ENCODE results near the gene EXOC3L4. TPM values are rescaled to one million over a fixed set of nuclear protein-coding genes. Genes with fewer than 3 reads are reported as not detected.

Gene EXOC3L4
- total RNA-seq, 6 experiments from 2014 or later, result 0.45 TPM; not detected in 5

DNA sequence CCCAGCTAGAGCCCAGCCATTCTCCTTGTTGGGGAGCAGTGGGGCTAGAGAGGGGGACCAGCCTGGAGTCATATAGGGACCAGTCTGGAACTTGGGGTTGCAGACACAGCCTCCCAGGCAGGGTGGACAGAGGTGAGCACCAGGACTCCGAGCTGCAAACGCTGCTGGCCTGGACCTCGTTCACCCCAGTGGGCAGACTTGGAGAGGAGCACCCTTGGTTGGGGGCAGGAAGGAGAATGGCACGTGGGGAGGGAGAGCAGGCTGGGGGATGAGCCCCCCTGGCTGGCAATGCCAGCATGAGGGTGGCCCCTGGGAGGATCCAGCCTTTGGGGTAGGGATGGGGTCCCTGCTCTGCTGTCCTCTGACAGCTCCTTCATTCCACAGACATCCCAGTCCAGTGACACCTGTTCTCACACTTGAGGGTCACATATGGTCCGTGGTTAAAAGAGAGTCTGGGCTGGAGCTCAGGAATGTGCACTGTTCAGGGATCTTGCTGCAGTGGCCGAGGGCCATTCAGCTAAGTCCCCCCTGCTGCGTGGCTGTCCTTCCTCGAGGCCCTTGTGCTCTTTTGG lies 7.7 kb upstream of the EXOC3L4 start:
- no peaks in the 10 kb centered on the region for H3K4me1 Mint-ChIP-seq (ENCODE audit: low read depth)
- no peaks in the 10 kb centered on the region for H3K36me3 Mint-ChIP-seq (ENCODE audit: low read depth)
- no peak for TF ChIP-seq CTCF (IDR thresholded peaks at IDR 0.05)
- H3K4me3 Mint-ChIP-seq, result no peak overlapping the region
- peaks cover 14% of the 10 kb centered on the region for H3K27me3 Mint-ChIP-seq (ENCODE audit: insufficient read depth)
- DNase-seq, result no peak
- H3K27ac Mint-ChIP-seq, result no peak overlapping the region
- no peaks in the 10 kb centered on the region for H3K9me3 Mint-ChIP-seq

GRCh38 chr14:103087343-103087835 lies 7.1 kb upstream of the EXOC3L4 start:
- peaks cover 14% of the 10 kb centered on the region for H3K27me3 Mint-ChIP-seq (ENCODE audit: insufficient read depth)
- H3K4me1 Mint-ChIP-seq (ENCODE audit: low read depth), result no peaks in the 10 kb centered on the region
- no peak for TF ChIP-seq CTCF (IDR thresholded peaks at IDR 0.05)
- no peak overlapping the region for H3K4me3 Mint-ChIP-seq
- no peaks in the 10 kb centered on the region for H3K36me3 Mint-ChIP-seq (ENCODE audit: low read depth)
- H3K9me3 Mint-ChIP-seq, result no peaks in the 10 kb centered on the region
- no peak overlapping the region for H3K27ac Mint-ChIP-seq
- DNase-seq, result no peak

- H3K4me1 Mint-ChIP-seq (ENCODE audit: low read depth), result no peaks in the 10 kb centered on the region
- H3K36me3 Mint-ChIP-seq (ENCODE audit: low read depth), result no peaks in the 10 kb centered on the region
- H3K27ac Mint-ChIP-seq, result no peak overlapping the region
- no peak overlapping the region for H3K4me3 Mint-ChIP-seq
- no peaks in the 10 kb centered on the region for H3K9me3 Mint-ChIP-seq
- peaks cover 14% of the 10 kb centered on the region for H3K27me3 Mint-ChIP-seq (ENCODE audit: insufficient read depth)
- no peak for DNase-seq
- no peak for TF ChIP-seq CTCF (IDR thresholded peaks at IDR 0.05)
Measured at GRCh38 chr14:103088921-103089320, 5.6 kb upstream of the EXOC3L4 start.

DNA sequence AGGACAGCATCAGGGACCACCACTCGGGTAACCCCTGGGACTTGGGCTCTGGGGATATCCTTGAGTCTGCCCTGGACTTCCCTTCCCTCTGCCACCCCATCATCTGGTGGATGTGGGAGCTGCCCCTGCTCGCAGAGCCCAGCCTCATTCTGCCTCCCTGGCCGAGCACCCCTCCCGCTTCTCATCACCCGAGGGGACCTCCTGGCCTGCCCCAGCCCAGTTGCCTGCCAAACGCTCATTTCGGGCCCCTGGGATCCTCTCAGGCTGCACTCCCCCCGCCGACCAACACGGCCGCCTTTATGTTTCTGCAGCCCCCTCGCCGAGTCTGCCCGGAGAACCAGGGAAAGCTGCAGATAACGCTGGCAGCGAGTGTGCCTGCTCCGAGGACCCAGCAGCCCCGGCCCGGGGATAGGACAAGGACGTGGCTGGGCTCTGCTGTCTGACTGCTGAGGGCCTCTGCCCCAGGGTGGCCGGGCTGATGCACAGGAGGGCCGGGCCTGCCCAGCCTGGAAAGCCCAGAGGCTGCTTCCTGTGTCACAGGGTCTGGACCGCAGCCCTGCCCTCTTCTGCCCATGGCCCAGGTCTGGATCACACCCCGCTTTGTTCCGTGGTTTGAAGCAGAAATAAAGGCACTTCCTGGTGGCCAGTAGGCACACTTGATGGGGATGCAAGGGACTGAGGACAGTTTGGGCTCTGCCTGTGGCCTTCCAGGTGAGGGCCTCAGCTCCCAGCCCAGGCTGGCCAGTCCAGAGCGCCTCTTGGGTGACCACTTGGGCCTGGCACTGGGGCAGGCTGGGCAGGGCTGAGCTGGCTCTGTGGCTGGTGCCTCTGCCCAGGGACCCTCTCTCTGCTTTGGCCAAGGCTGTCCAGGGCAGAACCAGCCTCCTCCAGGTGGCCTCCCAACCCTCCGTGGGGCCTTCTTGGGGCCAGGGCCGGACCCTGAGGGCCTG lies 4.9 kb upstream of the EXOC3L4 start:
- no peak overlapping the region for H3K27ac Mint-ChIP-seq
- H3K36me3 Mint-ChIP-seq (ENCODE audit: low read depth), result no peaks in the 10 kb centered on the region
- H3K4me1 Mint-ChIP-seq (ENCODE audit: low read depth), result no peaks in the 10 kb centered on the region
- no peaks in the 10 kb centered on the region for H3K9me3 Mint-ChIP-seq
- no peak for TF ChIP-seq CTCF (IDR thresholded peaks at IDR 0.05)
- H3K27me3 Mint-ChIP-seq (ENCODE audit: insufficient read depth), result peaks cover 10% of the 10 kb centered on the region
- DNase-seq, result no peak
- no peak overlapping the region for H3K4me3 Mint-ChIP-seq

DNA sequence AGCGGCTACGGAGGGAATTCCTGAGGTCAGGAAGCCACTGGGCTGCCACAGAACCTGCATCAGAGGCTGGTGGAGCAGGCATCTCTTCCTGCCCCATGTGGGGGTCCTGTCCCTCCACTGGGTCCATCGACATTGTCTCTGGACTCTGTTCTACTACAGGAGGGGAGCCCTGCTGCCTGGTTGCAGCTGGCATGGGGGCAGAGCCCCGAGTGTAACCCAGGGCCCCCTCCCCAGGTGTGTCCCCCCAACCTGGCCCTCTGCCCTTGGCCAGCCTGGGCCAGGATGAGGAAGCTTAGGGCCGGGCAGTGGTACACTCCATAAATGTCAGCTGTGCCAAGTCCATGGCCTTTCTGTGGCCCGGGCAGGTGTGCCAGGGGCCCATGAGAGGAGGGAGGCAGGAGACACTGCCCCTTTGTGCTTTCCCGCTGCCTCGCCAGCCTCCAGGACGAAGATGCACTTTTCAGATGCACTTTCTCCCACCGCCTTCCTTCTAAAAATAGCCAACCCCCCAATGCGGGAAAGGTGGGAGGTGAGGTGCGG lies 4.0 kb upstream of the EXOC3L4 start:
- no peaks in the 10 kb centered on the region for H3K4me1 Mint-ChIP-seq (ENCODE audit: low read depth)
- H3K36me3 Mint-ChIP-seq (ENCODE audit: low read depth), result no peaks in the 10 kb centered on the region
- H3K27me3 Mint-ChIP-seq (ENCODE audit: insufficient read depth), result peaks cover 9% of the 10 kb centered on the region
- H3K9me3 Mint-ChIP-seq, result no peaks in the 10 kb centered on the region
- H3K27ac Mint-ChIP-seq, result no peak overlapping the region
- H3K4me3 Mint-ChIP-seq, result peak overlapping the region; percentile 52; the same call in 1 of the 2 replicates
- DNase-seq, result no peak
- no peak for TF ChIP-seq CTCF (IDR thresholded peaks at IDR 0.05)
